Limb (tissue), 2 donors: ENCODE results near the gene ARPC5L.
"Not testable (repeated sequence)": the region's sequence is repeated elsewhere in the genome, so short reads cannot be mapped to it uniquely, and the experiment has no call there.

Source experiments
- DNase-seq, 2 donors: peaks; one replicate each; pipeline ENCODE4 v3.0.0-alpha.2; 2016; ENCODE audit errors: extremely low spot score in 2 of 2

The ARPC5L gene

GRCh38 chr9:124890179-124890578, 28.2 kb downstream of the ARPC5L start:
- DNase-seq = no peak

- DNase-seq = no peak
Measured at GRCh38 chr9:124894035-124894740, 32.3 kb downstream of the ARPC5L start.

- peak in 1 of 2 donors; percentile 12 for DNase-seq
Measured at GRCh38 chr9:124894741-124895170, 32.8 kb downstream of the ARPC5L start.

- no peak for DNase-seq
Measured at GRCh38 chr9:124897570-124898460, 35.9 kb downstream of the ARPC5L start.

- no peak for DNase-seq
Measured at GRCh38 chr9:124899845-124900244, 37.9 kb downstream of the ARPC5L start.

- DNase-seq = no peak
Measured at GRCh38 chr9:124906966-124907365, 45.0 kb downstream of the ARPC5L start.

- DNase-seq = no peak
Measured at GRCh38 chr9:124908098-124908497, 46.2 kb downstream of the ARPC5L start.

- DNase-seq = no peak
Measured at GRCh38 chr9:124911766-124912165, 49.8 kb downstream of the ARPC5L start.

GRCh38 chr9:124913378-124913777, 51.4 kb downstream of the ARPC5L start:
- DNase-seq = no peak

- no peak for DNase-seq
Measured at GRCh38 chr9:124914753-124915405, 52.9 kb downstream of the ARPC5L start.

- not testable (repeated sequence) for DNase-seq
Measured at GRCh38 chr9:124920394-124920793, 58.5 kb downstream of the ARPC5L start.
